HuH-7 (cell line): ENCODE data around the gene EPHB4.
"Not testable (repeated sequence)": the region's sequence is repeated elsewhere in the genome, so short reads cannot be mapped to it uniquely, and the experiment has no call there.

Experiments
- DNase-seq: peaks from one replicate; pipeline ENCODE4 v3.0.0; 2011; ENCODE audit warnings: low spot score

The EPHB4 gene

DNA sequence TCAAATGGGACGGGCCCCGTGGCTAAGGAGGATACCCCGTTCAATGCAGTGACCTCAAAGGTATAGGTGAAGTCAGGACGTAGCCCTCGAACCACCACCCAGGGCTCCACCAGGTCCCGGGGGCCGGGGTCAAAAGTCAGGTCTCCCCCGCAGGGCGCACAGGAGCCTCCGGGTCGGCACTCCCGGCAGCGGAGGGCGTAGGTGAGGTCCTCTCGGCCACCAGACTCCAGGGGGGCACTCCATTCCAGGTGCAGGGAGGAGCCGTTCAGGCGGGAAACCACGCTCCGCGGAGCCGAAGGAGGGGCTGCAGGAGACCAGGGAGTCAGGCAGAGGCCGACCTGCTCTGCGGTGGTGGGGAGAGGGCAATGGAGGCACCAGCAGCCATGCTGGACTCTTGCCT is 7.7 kb downstream of the EPHB4 start:
- no peak for DNase-seq

DNA sequence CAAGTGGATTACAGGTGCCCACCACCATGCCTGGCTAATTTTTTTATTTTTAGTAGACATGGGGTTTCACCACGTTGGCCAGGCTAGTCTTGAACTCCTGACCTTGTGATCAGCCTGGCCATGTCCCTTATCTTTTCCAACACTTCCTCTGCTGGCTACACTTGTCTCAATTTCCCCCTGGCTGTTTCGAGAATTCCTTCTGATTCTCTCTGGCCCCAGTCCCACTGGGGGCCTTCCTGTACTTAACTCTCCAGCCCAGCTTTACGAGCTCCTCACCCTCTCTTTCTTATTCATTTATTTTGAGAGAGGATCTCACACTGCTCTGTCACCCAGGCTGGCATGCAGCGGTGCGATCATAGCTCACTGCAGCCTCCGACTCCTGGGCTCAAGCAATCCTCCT is 8.5 kb downstream of the EPHB4 start:
- DNase-seq = no peak

DNA sequence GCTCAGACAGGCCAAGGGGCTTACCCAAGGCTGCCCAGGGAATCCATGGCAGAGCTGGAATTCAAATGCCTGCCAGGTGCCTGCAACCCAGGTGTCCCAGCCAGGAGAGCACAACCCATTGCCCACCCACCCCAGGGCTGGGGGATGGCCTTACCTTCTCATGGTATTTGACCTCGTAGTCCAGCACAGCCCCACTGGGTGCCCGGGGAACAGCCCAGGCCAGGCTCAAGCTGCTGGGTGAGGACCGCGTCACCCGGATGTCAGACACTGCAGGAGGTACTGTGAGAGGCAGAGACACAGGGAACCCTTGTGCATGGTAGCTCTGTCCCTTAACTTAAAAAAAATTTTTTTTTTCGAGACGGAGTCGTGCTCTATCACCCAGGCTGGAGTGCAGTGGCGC is 9.0 kb downstream of the EPHB4 start:
- DNase-seq = no peak

DNA sequence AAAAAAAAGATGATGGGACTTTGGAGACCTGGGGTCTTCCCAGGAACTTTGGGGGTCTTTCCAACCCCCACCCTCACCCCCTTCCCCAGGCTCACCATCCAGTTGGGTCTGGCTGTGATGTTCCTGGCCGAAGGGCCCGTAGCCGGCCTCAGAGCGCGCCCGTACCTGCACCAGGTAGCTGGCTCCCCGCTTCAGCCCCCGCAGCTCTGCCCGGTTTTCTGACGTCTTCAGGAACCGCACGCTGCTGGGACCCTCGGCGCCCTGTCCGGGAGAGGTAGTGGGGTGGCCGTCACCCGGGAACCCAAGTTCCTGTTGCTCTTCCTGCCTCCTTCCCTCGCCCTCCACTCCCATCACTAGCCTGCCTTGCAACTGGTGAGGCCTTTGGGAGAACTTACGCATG is 10.2 kb downstream of the EPHB4 start:
- no peak for DNase-seq

DNA sequence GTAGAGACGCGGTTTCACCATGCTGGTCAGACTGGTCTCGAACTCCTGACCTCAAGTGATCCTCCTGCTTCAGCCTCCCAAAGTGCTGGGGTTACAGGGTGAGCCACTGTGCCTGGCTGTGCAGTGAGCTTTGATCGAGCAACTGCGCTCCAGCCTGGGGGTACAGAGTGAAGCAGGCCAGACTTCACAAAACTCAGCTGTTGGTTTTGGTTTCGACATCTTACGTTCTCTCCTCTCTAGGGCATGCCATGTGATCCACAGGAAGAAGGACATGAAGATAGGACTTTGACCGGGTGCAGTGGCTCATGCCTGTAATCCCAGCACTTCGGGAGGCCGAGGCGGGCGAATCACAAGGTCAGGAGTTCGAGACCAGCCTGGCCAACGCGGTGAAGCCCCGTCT is 10.8 kb downstream of the EPHB4 start:
- not testable (repeated sequence) for DNase-seq

DNA sequence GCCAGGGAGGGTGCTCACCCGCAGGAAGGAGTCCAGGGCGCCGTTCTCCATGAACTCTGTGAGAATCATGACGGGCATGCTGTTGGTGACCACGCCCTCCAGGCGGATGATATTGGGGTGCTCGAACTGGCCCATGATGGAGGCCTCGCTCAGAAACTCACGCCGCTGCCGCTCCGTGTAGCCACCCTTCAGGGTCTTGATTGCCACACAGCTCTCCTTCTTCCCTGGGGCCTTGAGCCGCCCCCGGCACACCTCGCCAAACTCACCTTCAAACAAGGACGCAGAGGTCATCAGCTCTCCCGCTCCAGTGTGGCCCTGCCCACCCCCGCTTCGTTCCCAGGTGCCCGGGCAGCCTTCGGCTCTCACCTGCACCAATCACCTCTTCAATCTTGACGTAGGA is 14.6 kb downstream of the EPHB4 start:
- no peak for DNase-seq

DNA sequence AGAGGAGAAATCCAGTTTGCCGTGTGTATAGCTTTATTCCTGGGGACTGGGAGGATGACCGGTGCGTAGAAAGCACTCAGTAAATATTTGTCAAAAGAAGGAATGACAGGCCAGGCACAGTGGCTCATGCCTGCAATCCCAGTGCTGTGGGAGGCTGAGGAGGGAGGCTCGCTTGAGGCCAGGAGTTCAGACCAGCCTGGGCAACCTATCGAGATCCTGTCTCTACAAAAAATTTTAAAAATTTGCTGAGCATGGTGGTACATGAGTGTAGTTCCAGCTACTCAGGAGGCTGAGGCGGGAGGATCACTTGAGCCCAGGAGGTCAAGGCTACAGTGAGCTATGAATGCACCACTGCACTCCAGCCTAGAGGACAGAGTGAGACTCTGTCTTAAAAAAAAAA is 15.8 kb downstream of the EPHB4 start:
- DNase-seq = no peak

DNA sequence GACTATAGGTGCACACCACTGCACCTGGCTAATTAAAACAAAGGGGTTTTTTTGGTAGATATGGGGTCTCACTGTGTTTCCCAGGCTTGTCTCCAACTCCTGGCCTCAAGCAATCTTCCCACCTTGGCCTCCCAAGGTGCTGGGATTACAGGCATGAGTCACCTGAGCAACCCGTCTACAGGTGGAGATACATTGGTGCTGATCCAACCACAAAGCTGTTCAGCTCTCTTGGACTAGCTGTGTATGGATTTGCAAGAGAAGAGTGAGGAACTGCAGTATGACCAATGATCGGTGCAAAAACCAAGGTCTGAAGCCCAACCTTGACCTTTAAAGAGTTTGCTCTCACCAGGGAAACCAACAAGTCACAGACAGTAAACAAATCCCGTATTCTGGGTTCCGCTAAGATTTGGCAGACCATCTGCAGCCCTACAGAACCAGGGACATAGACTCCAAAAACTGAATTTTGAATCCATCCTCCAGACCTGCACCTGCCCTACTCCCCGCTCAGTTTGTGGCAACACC is 18.9 kb downstream of the EPHB4 start:
- no peak for DNase-seq

DNA sequence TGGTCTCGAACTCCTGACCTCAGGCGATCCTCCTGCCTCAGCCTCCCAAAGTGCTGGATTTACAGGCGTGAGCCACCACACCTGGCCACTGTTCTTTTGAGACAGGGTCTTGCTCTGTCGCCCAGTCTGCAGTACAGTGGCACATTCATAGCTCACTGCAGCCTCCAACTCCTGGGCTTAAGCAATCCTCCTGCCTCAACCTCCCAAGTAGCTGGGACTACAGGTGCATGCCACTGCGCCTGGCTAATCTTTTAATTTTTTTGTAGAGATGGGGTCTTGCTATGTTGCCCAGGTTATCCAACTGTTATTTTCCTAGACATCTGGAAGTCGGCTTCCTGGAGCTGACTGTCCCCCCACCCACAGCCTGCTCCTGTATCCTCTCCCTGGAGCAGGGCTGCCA is 20.4 kb downstream of the EPHB4 start:
- not testable (repeated sequence) for DNase-seq

DNA sequence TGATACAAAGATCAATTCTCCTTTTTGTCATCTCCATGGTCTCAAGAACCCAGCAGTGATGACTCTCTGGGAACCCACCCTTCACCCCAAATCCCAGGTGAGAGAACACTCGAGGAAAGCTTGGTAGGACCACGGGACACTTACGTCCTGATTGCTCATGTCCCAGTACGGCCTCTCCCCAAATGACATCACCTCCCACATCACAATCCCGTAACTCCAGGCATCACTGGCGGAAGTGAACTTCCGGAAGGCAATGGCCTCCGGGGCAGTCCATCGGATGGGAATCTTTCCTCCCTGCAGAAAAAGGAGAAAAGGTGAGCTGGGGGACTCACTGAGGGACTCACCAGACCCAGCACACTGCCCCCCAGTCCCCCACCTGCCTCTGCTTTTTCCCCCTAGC is 21.0 kb downstream of the EPHB4 start:
- no peak for DNase-seq

DNA sequence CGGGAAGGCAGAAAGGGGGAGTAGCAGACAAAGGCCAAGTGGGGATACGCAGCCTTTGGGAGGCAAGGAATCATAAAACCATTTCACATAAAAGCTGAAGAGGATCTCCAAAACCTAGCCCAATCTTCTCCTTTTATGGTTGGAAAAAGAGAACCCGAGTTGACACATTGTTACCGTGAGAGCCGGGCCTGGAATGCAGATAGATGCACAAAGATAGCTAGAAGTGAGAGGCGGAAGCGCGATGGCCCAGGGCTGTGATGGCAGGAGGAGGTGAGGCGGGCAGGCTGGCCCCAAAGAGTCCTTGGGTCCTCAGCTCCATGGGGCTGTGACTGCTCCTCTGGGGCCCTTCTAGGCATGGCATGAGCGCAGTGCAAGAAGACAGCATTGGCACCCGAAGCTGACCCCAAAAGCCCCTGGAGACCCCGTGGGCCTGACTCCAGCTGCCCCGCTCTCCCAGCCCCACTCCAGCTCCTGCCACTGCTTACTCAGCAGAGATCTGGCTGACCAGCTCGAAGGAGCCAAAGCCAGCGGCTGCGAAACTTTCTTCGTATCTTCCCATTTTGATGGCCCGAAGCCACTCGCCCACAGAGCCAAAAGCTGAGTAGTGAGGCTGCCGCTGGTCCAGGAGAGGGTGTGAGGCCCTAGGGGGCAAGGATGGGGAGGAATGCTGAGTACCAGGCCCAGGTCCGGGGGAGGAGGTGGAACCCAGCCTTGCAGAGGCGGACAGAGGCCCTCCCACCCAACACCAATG is 22.5 kb downstream of the EPHB4 start:
- no peak for DNase-seq

DNA sequence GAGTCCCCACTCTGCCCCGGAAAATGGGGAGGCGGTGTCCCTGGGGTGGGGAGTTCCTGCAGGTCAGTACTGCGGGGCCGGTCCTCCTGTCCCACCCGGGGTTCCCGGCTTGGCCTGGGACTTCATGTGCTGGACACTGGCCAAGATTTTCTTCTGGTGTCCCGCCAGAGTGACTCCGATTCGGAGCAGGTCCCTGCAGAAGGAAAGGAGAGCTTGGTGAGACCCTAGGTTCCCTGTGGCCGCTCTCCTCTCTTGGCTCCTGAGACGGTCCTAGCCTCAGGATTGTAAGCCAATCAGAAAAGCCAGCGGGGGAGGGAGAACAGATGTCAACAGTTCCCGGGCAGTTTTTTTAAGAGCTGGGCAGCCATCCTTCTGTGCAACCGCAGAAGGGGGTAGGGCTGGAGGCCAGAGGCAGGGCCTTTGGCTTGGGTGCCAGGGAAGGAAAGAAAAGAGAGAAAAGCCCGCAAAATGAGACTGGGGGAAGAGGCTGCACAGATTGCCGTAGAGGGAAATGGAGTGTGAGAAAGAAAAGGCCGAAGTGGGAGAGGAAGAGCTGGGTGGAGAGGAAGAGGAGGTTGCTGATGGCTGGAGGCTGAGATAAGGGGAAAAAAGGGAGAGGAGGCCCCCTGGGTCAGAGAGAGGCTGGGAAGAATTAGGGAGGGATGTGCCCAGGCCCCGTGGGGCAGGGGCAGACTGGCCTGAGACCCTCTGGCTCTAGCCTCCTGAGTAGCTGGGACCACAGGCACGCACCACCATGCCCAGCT is 23.7 kb downstream of the EPHB4 start:
- DNase-seq = no peak

DNA sequence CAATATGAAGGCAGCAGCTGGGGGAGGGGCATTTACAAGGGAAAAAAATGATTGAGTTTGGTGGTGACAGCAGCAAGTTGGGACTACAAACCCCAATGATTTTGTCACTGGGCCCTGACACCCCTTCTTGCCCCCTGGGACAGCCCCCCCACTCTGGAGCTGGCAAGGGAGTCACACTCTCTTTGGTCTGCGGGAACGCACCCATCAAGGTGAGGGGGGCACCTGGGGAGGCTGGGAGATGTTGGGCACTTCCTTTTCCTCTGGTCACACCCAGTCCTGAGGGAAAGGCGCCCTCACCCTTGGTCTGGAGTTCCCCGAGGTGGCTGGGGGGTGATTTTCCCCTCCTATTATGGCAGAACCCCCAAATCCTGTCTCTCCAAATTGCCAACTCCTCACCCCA is 24.4 kb downstream of the EPHB4 start:
- DNase-seq = no peak

DNA sequence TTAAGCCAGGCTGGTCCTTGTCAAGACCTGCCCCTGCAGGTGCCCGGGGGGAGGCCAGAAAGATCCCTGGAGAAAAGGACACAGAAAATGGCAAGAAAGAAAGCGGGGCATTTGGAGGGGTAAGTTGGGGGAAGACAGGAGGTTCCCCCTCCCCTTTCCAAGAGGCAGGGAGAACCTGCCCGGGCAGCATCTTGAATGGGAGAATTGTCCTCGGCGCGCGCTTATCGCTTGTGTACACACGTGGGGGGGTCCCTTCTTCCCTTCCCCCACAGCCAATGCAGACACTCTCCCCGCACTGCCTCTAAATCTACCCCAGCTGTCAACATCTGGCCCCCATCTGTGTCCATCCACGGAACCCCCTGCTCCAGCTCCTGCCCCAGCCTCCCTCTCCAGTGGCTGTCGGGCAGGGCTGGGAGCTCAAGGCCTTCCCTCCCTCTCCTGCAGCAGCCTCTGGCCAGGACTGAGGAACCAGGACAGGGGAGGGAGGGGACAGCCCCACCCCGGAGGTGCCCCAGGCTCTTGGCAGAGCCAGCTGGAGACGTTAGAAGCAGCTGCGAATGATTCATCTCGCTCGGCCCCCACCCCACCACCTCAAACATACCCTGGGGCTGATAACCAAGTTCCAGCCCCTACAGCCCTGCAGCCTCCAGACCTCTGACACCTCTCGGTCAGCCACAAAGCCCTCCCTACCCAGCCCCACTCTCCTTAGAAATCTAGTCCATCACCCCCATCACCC is 25.3 kb downstream of the EPHB4 start:
- no peak for DNase-seq

DNA sequence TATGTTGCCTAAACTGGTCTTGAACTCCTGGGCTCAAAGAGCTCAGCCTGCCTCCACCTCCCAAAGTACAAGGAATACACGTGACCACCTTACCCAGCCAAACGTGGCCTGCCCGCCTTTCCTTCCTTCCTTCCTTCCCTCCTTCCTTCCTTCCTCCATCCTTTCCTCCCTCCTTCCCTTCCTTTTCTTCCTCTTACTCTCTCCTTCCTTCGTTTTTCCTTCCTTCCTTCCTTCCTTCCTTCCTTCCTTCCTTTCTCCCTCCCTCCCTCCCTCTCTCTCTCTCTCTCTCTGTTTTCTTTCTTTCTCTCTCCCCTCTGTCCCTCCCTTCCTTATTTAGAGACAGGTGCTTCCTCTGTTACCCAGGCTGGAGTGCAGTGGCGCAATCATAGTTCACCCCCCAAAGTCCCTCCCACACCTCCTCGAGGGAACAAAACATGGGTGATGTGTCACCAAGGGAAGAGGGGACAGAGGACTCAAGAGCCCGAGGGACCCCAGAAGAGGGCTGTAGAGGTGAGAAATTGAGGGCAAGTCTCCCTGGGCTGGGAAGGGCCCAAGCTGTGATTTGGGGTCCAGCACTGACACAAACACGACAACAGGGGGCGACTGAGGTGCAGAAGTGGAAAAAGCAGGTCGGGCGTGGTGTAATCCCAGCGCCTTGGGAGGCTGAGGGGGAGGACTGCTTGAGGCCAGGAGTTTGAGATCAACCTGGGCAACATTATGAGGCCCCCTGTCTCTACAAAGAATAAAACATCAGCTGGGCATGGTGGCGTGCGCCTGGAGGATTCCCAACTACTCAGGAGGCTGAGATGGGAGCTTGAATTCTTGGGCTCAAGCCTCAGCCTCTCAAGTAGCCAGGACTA is 28.1 kb downstream of the EPHB4 start:
- DNase-seq = peak; percentile 64

DNA sequence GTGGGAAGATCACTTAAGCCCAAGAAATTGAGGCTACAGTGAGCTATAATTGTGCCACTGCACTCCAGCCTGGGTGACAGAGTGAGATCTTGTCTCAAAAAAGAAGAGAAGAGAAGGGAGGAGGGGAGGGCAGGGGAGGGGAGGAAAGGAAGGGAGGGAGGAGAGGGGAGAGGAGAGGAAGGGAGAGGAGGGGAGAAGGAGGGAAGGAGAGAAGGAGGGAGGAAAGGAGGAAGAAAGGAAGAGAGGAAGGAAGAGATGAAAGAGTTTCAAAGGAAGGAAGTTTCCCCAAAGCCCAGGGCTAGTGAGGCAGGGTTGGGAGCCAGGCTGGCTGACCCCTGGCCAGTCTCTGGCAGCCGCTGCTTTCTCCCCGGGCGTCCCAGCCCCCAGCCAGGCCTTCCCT is 32.6 kb downstream of the EPHB4 start:
- no peak for DNase-seq

DNA sequence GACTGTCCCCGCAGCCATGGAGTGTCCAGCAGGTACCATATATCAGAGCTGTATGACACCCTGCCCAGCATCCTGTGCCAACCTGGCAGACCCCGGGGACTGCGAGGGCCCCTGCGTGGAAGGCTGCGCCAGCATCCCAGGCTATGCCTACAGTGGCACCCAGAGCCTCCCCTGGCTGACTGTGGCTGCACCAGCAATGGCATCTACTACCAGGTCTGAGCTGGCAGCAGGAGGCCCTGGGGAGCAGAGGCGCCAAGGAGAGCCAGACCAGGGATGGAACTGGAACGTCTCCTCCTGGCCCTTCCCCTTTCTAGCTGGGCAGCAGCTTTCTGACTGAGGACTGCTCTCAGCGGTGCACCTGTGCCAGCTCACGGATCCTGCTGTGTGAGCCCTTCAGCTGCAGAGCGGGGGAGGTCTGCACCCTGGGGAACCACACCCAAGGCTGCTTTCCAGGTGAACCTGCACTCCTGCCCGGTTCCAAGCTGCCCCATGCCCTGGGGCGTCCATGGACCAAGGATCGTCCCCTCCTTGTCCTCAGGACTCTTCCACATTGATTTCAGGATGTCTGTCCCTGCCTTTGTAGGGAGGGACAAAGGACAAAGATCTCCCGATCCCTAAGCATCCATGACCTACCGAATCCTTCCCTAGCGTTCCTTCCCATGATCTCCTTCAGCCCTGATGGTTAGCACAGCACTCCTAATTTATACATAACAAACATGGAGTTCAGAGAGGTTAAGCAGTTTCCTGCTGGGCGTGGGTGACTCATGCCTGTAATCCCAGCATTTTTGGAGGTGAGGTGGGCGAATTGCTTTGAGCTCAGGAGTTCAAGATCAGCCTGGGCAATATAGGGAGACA is 33.3 kb downstream of the EPHB4 start:
- no peak for DNase-seq

DNA sequence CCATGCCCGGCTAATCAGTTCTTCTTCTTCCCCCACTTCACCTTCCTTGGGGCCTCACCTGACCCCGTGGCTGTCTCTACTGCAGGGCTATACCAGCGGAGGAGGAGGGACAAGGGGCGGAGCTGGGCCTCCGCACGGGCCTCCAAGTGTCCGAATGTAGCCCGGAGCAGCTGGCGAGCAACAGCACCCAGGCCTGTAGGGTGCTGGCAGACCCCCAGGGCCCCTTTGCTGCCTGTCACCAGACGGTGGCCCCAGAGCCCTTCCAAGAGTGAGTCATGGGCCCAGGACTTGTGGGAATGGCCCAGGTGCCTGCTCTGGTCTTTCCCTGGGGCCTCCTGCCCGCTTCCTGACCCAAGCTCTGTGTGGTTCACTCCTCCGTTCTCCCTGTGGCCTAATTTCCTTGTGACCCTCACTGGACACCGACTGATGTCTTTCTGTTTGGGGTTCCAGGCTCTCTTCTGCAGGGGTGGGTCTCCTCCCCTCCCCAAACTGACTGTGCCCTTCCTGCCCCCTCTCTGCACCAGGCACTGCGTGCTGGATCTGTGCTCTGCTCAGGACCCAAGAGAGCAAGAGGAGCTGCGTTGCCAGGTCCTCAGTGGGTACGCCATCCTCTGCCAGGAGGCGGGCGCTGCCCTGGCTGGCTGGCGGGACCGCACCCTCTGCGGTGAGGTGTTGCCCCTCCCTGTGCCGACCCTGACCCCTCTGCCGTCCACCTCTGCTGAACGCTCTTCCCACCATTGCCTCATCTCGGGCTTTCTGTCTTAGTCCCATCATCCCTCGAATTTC is 35.2 kb downstream of the EPHB4 start:
- no peak for DNase-seq

DNA sequence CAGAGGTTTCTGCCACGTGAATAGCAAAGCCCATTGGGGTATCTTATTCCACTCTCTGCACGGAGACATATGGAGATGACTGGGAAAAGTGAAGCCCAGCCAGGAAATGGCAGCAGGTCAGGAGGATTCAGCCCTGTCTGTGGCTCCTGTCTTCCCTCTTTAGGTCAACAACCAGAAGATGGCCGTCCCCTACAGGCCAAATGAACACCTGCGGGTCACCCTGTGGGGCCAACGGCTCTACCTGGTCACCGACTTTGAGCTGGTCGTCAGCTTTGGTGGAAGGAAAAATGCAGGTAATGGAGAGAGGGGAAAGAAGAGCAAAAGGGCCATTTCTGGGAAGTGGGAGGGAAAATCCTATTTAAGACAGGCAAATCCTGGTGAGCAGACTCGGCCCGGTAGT is 38.3 kb downstream of the EPHB4 start:
- no peak for DNase-seq

DNA sequence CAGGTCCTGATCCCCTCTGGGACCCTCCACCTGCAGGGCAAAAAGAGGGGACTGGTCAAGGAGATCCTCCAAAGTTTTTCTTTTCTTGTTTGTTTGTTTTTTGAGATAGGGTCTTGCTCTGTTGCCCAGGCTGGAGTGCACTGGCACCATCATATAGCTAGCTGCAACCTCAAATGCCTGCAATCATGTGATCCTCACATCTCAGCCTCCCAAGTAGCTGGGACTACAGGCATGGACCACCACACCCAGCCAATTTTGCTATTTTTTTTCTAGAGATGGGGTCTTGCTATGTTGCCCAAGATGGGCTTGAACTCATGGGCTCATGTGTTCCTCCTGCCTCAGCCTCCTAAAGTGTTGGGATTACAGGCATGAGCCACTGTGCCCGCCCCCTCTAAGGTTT is 41.0 kb downstream of the EPHB4 start:
- no peak for DNase-seq
